Stimulated activated CD4-positive, alpha-beta T cell treated with anti-CD3 and anti-CD28 coated beads, Interleukin-12 subunit alpha, Interleukin-12 subunit beta, amount 100 ng/mL, for 4 hours (primary cell): ENCODE results near the gene SERPINE1.
"Not testable (repeated sequence)": the region's sequence is repeated elsewhere in the genome, so short reads cannot be mapped to it uniquely, and the experiment has no call there.

ENCODE experiments used
- DNase-seq: peaks from one replicate; pipeline ENCODE4 v3.0.0-alpha.2; 2020

Gene SERPINE1

GRCh38 chr7:101103701-101104100, 23.2 kb upstream of the SERPINE1 start:
- not testable (repeated sequence) for DNase-seq

GRCh38 chr7:101104193-101104713, 22.7 kb upstream of the SERPINE1 start:
- DNase-seq: no peak

DNA sequence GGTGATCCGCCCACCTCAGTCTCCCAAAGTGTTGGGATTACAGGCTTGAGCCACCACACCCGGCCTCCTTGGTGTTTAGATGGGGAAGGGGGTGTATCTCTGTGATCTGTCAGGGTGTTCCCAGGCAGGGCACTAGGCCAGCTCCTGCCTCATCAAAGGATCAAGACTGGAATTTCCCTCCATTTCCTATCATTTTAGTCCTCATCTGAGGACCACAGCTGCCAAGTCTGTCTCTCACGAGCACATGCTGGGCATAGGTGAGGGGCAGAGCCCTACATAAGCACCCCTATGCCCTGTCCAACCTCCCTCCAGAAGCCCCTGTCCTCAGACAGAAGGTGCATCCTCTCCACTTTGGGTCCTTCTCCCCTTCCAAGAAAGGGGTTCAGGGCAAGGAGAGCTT, 22.1 kb upstream of the SERPINE1 start:
- DNase-seq: no peak

GRCh38 chr7:101105248-101105647, 21.7 kb upstream of the SERPINE1 start:
- DNase-seq: not testable (repeated sequence)

DNA sequence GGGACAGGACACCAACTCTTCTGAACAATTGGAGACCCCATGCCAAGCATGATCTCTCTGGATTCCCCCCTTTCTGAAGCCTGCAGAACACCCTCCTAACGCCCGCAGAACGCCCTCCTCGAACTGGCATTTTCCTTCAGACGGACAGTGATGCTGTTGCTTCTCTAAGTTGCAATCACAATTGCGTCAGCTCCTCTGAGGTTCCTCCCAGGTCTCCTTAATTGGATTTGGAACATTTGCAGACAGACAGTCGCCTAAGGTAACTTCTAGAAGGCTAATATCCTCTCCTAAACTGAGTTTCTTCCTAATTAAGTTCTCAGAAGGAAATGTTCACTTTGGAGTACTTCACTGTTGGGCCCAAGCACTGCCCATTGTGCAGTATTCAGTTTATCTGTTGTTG, 20.5 kb upstream of the SERPINE1 start:
- DNase-seq: no peak

- no peak for DNase-seq
These were observed 18.5 kb upstream of the SERPINE1 start for GRCh38 chr7:101108330-101108857.

DNA sequence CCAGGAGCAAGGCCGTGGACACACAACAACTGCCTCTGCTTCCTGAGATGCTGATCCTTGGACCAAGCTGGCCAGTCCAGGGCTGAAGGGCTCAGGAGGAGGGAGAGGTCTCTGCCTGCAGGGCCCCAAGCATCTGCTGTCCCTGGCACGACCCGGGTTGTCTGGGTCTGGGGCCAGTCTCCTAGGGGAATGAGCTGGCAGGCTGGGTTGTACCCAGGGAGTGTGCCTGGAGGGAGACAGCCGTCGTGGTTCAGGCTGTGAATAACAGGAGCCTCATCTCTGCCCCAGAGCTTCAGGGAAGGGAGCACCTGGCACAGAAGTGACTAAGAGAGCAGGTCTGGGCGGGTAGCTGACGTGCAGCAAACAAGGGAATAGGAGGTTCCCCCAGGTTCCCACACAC, 17.9 kb upstream of the SERPINE1 start:
- DNase-seq: no peak

DNA sequence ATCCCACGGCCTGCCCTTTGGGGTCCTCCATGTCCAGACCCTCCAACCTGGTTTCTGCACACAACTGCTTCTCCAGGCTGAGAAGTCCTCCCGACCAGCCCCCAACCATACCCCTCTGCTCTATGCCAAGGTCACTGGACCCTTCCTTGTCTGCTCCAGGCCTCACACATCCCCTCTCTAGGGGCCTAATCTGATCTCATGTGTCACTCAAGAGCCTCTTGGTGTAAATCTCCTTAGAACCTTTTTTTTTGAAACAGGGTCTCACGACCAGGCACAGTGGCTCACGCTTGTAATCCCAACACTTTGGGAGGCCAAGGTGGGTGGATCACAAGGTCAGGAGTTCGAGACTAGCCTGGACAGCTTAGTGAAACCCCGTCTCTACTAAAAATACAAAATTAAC, 17.5 kb upstream of the SERPINE1 start:
- no peak for DNase-seq

DNA sequence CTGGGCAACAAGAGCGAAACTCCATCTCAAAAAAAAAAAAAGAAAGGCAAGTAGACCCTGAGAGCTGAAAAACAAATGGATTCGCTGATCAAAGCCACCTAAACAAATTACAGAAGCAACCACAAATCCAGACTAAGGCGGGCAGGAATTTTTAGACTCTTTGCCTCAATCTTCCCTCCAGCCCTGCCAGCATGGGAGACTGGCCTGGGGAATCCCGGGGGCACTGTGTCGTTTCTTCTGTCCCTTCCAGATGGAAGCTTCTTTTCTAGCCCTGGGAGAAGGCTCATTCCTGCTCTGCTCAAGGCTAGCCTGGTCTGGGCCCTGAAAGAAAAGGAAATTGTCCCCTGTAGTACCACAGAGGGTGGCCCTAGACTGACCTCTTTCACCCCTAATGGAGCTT, 15.6 kb upstream of the SERPINE1 start:
- DNase-seq: no peak

GRCh38 chr7:101112233-101112632, 14.7 kb upstream of the SERPINE1 start:
- no peak for DNase-seq

DNA sequence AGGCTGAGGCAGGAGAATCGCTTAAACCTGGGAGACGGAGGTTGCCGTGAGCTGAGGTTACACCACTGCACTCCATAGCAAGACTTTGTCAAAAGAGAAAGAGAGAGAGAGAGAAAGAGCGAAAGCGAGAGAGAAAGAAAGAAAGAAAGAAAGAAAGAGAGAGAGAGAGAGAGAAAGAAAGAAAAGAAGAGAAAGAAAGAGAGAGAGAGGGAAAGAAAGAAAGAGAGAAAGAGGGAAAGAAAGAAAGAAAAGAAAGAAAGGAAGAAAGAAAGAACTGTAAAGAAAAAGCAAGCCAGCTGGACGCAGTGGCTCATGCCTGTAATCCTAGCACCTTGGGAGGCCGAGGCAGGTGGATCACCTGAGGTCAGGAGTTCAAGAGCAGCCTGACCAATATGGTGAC, 13.8 kb upstream of the SERPINE1 start:
- not testable (repeated sequence) for DNase-seq

DNA sequence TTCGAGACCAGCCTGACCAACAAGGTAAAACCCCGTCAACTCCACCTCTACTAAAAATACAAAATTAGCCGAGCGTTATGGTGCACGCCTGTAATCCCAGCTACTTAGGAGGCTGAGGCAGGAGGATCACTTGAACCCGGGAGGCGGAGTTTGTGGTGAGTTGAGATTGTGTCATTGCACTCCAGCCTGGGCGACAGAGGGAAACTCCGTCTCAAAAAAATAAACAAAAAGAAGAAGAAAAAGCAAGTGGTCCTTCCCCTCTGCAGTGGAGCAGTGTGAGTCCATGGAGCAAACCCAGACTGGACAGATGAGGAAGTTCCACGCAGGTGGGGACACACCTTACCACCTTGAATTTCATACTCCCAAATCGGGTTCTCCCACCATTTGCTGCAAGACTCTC, 13.1 kb upstream of the SERPINE1 start:
- no peak for DNase-seq

DNA sequence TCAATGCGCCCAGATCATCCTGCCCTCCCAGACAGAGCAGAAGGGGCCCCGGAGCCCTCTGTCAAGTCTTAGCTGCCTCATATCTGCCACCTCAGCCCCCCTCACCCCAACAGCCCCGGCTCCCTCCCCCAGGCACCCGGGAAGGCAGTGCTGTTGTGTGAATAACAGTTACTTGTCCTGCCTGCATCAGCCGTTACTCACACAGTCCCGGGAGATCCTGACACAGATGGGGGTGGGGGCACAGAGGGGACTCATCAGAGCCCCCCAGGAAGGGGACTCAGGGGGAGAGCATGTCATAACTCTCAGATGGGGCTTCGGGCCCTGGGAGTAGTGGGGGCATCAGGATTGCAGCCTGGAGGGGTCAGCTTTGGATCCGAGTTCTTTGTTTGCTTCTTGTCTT, 12.4 kb upstream of the SERPINE1 start:
- no peak for DNase-seq

DNA sequence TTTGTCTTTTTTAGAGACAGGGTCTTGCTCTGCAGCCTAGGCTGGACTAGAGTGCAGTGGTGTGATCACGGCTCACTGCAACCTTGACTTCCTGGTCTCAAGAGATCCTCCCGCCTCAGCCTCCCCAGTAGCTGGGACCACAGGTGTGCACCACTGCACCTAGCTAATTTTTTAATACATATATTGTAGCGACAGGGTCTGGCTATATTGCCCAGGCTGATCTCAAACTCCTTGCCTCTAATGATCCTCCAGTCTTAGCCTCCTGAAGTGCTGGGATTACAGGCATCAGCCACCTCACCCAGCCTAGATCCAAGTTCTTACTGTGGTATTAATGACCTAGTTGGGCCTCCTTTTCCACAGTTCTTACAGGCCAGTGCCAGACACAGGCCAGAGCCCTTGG, 11.7 kb upstream of the SERPINE1 start:
- no peak for DNase-seq

GRCh38 chr7:101116898-101117297, 10.0 kb upstream of the SERPINE1 start:
- DNase-seq: no peak

- no peak for DNase-seq
These were observed 8.0 kb upstream of the SERPINE1 start for GRCh38 chr7:101118856-101119255.

- DNase-seq: no peak
These were observed 7.0 kb upstream of the SERPINE1 start for GRCh38 chr7:101119876-101120275.

GRCh38 chr7:101120315-101120714, 6.6 kb upstream of the SERPINE1 start:
- no peak for DNase-seq

DNA sequence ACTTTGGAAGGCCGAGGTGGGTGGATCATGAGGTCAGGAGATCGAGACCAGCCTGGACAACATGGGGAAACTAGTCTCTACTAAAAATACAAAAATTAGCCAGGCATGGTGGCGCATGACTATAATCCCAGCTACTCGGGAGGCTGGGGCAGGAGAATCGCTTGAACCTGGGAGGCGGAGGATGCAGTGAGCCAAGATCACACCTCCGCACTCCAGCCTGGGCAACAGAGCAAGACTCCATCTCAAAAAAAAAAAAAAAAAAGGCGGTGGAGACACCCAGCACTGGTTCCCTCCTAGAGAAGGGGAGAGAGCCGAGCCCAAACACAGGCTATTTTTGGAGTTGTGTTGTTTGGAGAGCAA, 5.3 kb upstream of the SERPINE1 start:
- DNase-seq: not testable (repeated sequence)

- DNase-seq: no peak
These were observed 4.6 kb upstream of the SERPINE1 start for GRCh38 chr7:101121991-101122932.

- DNase-seq: no peak
These were observed 3.8 kb upstream of the SERPINE1 start for GRCh38 chr7:101122933-101123702.

- DNase-seq: no peak
These were observed 3.2 kb upstream of the SERPINE1 start for GRCh38 chr7:101123703-101124068.

- no peak for DNase-seq
These were observed 2.4 kb upstream of the SERPINE1 start for GRCh38 chr7:101124376-101125056.
